PC-9 (cell line): ENCODE measurements around the gene TTLL13. TPM values are rescaled to one million over a fixed set of nuclear protein-coding genes. Genes with fewer than 3 reads are reported as not detected.
"Not testable (repeated sequence)": the region's sequence is repeated elsewhere in the genome, so short reads cannot be mapped to it uniquely, and the experiment has no call there.

ENCODE experiments used
- BruUV-seq: library from RNA; stranded (reverse); fragments of 400-500 nt; replicated peaks from 2 replicates; lab custom pipeline; 2021; lab: Mats Ljungman, UMichigan
- CTCF ChIA-PET: fragments of 300-600 bp; sonication (Branson Sonifier 250); formaldehyde crosslinking; loops from one replicate; lab custom pipeline; 2022; ENCODE audit warnings: antibody characterized with exemption; lab: Charles Lee
- POLR2A ChIA-PET: fragments of 300-600 bp; sonication (Branson Sonifier 250); formaldehyde crosslinking; loops from one replicate; lab custom pipeline; 2022; ENCODE audit warnings: antibody characterized with exemption; ENCODE audit not compliant: unreplicated experiment; lab: Charles Lee
- DNase-seq, 2 experiments: peaks; one replicate each; pipeline versions ENCODE4 v3.0.0 to v3.0.0-alpha.2; 2015 to 2022; ENCODE audit warnings: mixed read lengths in 1 of 2
- H2AFZ ChIP-seq: fragments of 200-600 bp; sonication (generic); 2 replicates; pipeline ENCODE4 v1.8.1; 2017; ENCODE audit warnings: antibody characterized with exemption
- H3F3A ChIP-seq: fragments of 200-600 bp; sonication (generic); 2 replicates; pipeline ENCODE4 v1.8.1; 2017; ENCODE audit warnings: antibody characterized with exemption, mild to moderate bottlenecking, low read depth; ENCODE audit not compliant: insufficient read depth
- H3K27ac ChIP-seq: fragments of 200-600 bp; sonication (generic); 2 replicates; pipeline ENCODE4 v1.6.1; 2016; ENCODE audit warnings: mixed run types
- H3K27me3 ChIP-seq: fragments of 200-600 bp; sonication (generic); 2 replicates; pipeline ENCODE4 v1.6.1; 2016; ENCODE audit warnings: low read depth, mixed run types; ENCODE audit not compliant: insufficient read depth
- H3K36me3 ChIP-seq: fragments of 200-600 bp; sonication (generic); 2 replicates; pipeline ENCODE4 v1.6.1; 2016; ENCODE audit warnings: low read depth, mixed run types
- H3K4me1 ChIP-seq: fragments of 200-600 bp; sonication (generic); replicated peaks from 2 replicates; pipeline ENCODE4 v1.6.1; 2016; ENCODE audit warnings: mixed run types; ENCODE audit not compliant: insufficient read depth
- H3K4me2 ChIP-seq: fragments of 200-600 bp; sonication (generic); 2 replicates; pipeline ENCODE4 v1.6.1; 2017; ENCODE audit warnings: mixed run types
- H3K4me3 ChIP-seq: fragments of 200-600 bp; sonication (generic); 2 replicates; pipeline ENCODE4 v1.6.1; 2016; ENCODE audit warnings: mixed run types
- H3K79me2 ChIP-seq: fragments of 200-600 bp; sonication (generic); 2 replicates; pipeline ENCODE4 v1.6.1; 2017; ENCODE audit warnings: low read depth, mixed run types
- H3K9me2 ChIP-seq: fragments of 200-600 bp; sonication (generic); 2 replicates; pipeline ENCODE4 v1.8.1; 2017; ENCODE audit warnings: mild to moderate bottlenecking; ENCODE audit not compliant: insufficient read depth
- H3K9me3 ChIP-seq: fragments of 200-600 bp; sonication (generic); 2 replicates; pipeline ENCODE4 v1.8.1; 2016; ENCODE audit warnings: low read depth; ENCODE audit not compliant: insufficient read depth
- H4K20me1 ChIP-seq: fragments of 200-600 bp; sonication (generic); 2 replicates; pipeline ENCODE4 v1.8.1; 2017; ENCODE audit not compliant: insufficient read depth
- CTCF ChIP-seq: fragments of 200-600 bp; sonication (generic); conservative IDR thresholded peaks from 2 replicates; pipeline ENCODE4 v1.6.1; 2017; ENCODE audit warnings: mixed run types, antibody characterized with exemption, mild to moderate bottlenecking, moderate library complexity
- EZH2 ChIP-seq: fragments of 200-600 bp; sonication (generic); IDR thresholded peaks from 2 replicates; pipeline ENCODE4 v1.8.0; 2017; ENCODE audit warnings: antibody characterized with exemption, low read depth
- intact Hi-C: fragments of 100-400 bp; cut with micrococcal nuclease; formaldehyde crosslinking; loops from one replicate; pipeline ENCODE4 v1.10.0; 2022; ENCODE audit not compliant: unreplicated experiment
- total RNA-seq: library from RNA; stranded (reverse); gene quantifications from 2 replicates; pipeline ENCODE4 v1.2.3, GENCODE V29; 2021

Gene TTLL13
- total RNA-seq, 1 experiment from 2014 or later, result 0.96 TPM

- H4K20me1 ChIP-seq, H3K4me1 ChIP-seq, H3K9me2 ChIP-seq, BruUV-seq, H3K4me3 ChIP-seq, H3K36me3 ChIP-seq, H3K9me3 ChIP-seq, H3K27me3 ChIP-seq, H3K4me2 ChIP-seq, H3K79me2 ChIP-seq, H3K27ac ChIP-seq, H2AFZ ChIP-seq, DNase-seq, H3F3A ChIP-seq: not testable (repeated sequence)
- CTCF ChIA-PET, result interaction anchor here (0.7 kb wide), 1 partner anchor 88 kb away, joined by 4 read pairs; no protein-coding TSS in a partner anchor
- POLR2A ChIA-PET, result interaction anchor here (0.6 kb wide), 1 partner anchor 387 kb away, joined by 3 read pairs; no protein-coding TSS in a partner anchor
- intact Hi-C loops, result loop anchor here (5.0 kb wide), 1 partner anchor 384 kb away; no protein-coding TSS in a partner anchor
These were observed 32.3 kb downstream of the TTLL13 start for GRCh38 chr15:90281637-90282036.

- no peaks in the 10 kb centered on the region for H3K4me1 ChIP-seq
- no peaks in the 10 kb centered on the region for H4K20me1 ChIP-seq
- DNase-seq, result peak; percentile 35 to 39
- no peaks in the 10 kb centered on the region for H3K79me2 ChIP-seq
- H3F3A ChIP-seq, result peaks cover 4% of the 10 kb centered on the region; the same call in 1 of the 2 replicates
- CTCF ChIA-PET, result interaction anchor here (0.7 kb wide), 1 partner anchor 394 kb away, joined by 7 read pairs; no protein-coding TSS in a partner anchor
- H3K27me3 ChIP-seq, result no peaks in the 10 kb centered on the region
- TF ChIP-seq CTCF (peak; percentile 66), EZH2 (no peak)
- no peak overlapping the region for H3K4me2 ChIP-seq
- no TSS peak for BruUV-seq
- H3K27ac ChIP-seq, result no peak overlapping the region
- H3K9me3 ChIP-seq, result no peaks in the 10 kb centered on the region
- intact Hi-C loops, result loop anchor here (1.0 to 2.0 kb wide), 2 partner anchors 54 to 143 kb away; partner anchors contain the start of gene CIB1
- H2AFZ ChIP-seq, result no peak overlapping the region
- no peak overlapping the region for H3K4me3 ChIP-seq
- POLR2A ChIA-PET, result interaction anchor here (0.6 to 0.7 kb wide), 2 partner anchors 617 to 968 kb away, joined by 3 to 5 read pairs; no protein-coding TSS in a partner anchor
- no peaks in the 10 kb centered on the region for H3K36me3 ChIP-seq
- no peaks in the 10 kb centered on the region for H3K9me2 ChIP-seq
These were observed 37.3 kb downstream of the TTLL13 start for GRCh38 chr15:90286678-90287077.

GRCh38 chr15:90287101-90287500 lies 37.7 kb downstream of the TTLL13 start:
- CTCF ChIA-PET, result interaction anchor here (0.7 kb wide), 2 partner anchors 394 to 413 kb away, joined by 6 to 7 read pairs; no protein-coding TSS in a partner anchor
- Histone ChIP-seq H3K27me3 (no peaks in the 10 kb centered on the region), H3K4me2 (no peak overlapping the region), H2AFZ (no peak overlapping the region), H3F3A (peaks cover 5% of the 10 kb centered on the region; the same call in 1 of the 2 replicates), H4K20me1 (no peaks in the 10 kb centered on the region), H3K79me2 (no peaks in the 10 kb centered on the region), H3K9me2 (no peaks in the 10 kb centered on the region), H3K4me1 (no peaks in the 10 kb centered on the region), H3K4me3 (no peak overlapping the region), H3K27ac (no peak overlapping the region), H3K9me3 (no peaks in the 10 kb centered on the region), H3K36me3 (no peaks in the 10 kb centered on the region)
- TF ChIP-seq EZH2 (no peak), CTCF (no peak)
- no peak for DNase-seq
- POLR2A ChIA-PET, result interaction anchor here (0.6 to 0.7 kb wide), 2 partner anchors 616 to 968 kb away, joined by 3 to 5 read pairs; no protein-coding TSS in a partner anchor
- BruUV-seq, result no TSS peak
- intact Hi-C loops, result loop anchor here (2.0 kb wide), 1 partner anchor 54 kb away; the partner anchor contains the start of gene CIB1
